CD4-positive, alpha-beta T cell (primary cell): ENCODE measurements around the gene YY1. TPM values are rescaled to one million over a fixed set of nuclear protein-coding genes. Genes with fewer than 3 reads are reported as not detected.
"Not testable (repeated sequence)": the region's sequence is repeated elsewhere in the genome, so short reads cannot be mapped to it uniquely, and the experiment has no call there.

Experiments used
- ATAC-seq: fragments of 200-7000 bp; cut with Tn5 transposase; one replicate; pipeline ENCODE4 v1.10.0; 2022; ENCODE audit warnings: mild to moderate bottlenecking; ENCODE audit not compliant: poor library complexity
- CTCF ChIA-PET: fragments of 350-600 bp; sonication (Branson Sonifier 250); formaldehyde crosslinking; loops from one replicate; lab custom pipeline; 2021; ENCODE audit warnings: antibody characterized with exemption, inconsistent platforms; lab: Charles Lee
- POLR2A ChIA-PET: fragments of 350-600 bp; sonication (Branson Sonifier 250); formaldehyde crosslinking; loops from one replicate; lab custom pipeline; 2021; ENCODE audit warnings: antibody characterized with exemption, inconsistent platforms; lab: Charles Lee
- DNase-seq, 14 experiments: peaks; one replicate each; pipeline ENCODE4 v3.0.0-alpha.2; 2013 to 2020; ENCODE audit warnings: mixed read lengths in 2 of 14
- H3K27ac ChIP-seq, 2 donors: one replicate each; pipeline versions ENCODE4 v1.5.1 to v1.7.0; 2013; ENCODE audit warnings: low read length in 2 of 2, low read depth in 1 of 2, mild to moderate bottlenecking in 1 of 2
- H3K27me3 ChIP-seq, 2 experiments: 1 replicate in 1 of 2; 2 replicates in 1 of 2; pipeline versions ENCODE4 v1.6.1 to v1.7.0; 2013; ENCODE audit warnings: low read length in 2 of 2, control low read depth in 1 of 2, mild to moderate bottlenecking in 1 of 2, moderate library complexity in 1 of 2; ENCODE audit not compliant: insufficient read depth in 2 of 2, control insufficient read depth in 1 of 2
- H3K36me3 ChIP-seq: one replicate; pipeline ENCODE4 v1.6.1; 2013; ENCODE audit warnings: low read length, control low read depth; ENCODE audit not compliant: insufficient read depth
- H3K4me1 ChIP-seq: one replicate; pipeline ENCODE4 v1.6.1; 2013; ENCODE audit warnings: low read length, control low read depth; ENCODE audit not compliant: insufficient read depth
- H3K4me3 ChIP-seq: one replicate; pipeline ENCODE4 v1.5.1; 2013; ENCODE audit warnings: mild to moderate bottlenecking, low read length, moderate library complexity
- H3K9me3 ChIP-seq, 2 experiments: 1 replicate in 1 of 2; 2 replicates in 1 of 2; pipeline versions ENCODE4 v1.6.1 to v1.7.0; 2013; ENCODE audit warnings: low read length in 2 of 2, mild to moderate bottlenecking in 2 of 2, control low read depth in 1 of 2, moderate library complexity in 1 of 2; ENCODE audit not compliant: control insufficient read depth in 1 of 2, insufficient read depth in 1 of 2
- H3K27ac Mint-ChIP-seq: one replicate; pipeline ENCODE4 v1.8.0; 2020; ENCODE audit warnings: mixed read lengths
- H3K27me3 Mint-ChIP-seq: one replicate; pipeline ENCODE4 v1.8.0; 2021; ENCODE audit warnings: mixed read lengths
- H3K36me3 Mint-ChIP-seq: one replicate; pipeline ENCODE4 v1.8.0; 2021; ENCODE audit warnings: low read depth, mixed read lengths
- H3K4me1 Mint-ChIP-seq: one replicate; pipeline ENCODE4 v1.8.0; 2021; ENCODE audit warnings: low read depth, mixed read lengths
- H3K4me3 Mint-ChIP-seq: one replicate; pipeline ENCODE4 v1.8.0; 2020; ENCODE audit warnings: mild to moderate bottlenecking, mixed read lengths
- H3K9me3 Mint-ChIP-seq: one replicate; pipeline ENCODE4 v1.8.0; 2020; ENCODE audit warnings: mixed read lengths
- intact Hi-C, 2 experiments: fragments of 100-400 bp; cut with DNase I in 1 of 2; cut with micrococcal nuclease in 1 of 2; formaldehyde crosslinking; loops; one replicate each; pipeline versions ENCODE4 v1.15.1 to v1.9.0; 2023 to 2025; cut with DNase I, micrococcal nuclease
- total RNA-seq, 174 experiments: library from RNA in 2 of 174; stranded (reverse) in 2 of 174; gene quantifications; one replicate each; pipeline ENCODE4 v1.2.3 and lab custom pipeline; 2021 to 2026
- TF ChIP-seq, protein P1 (sequence below): fragments of 200-600 bp; IDR thresholded peaks from one replicate; pipeline ENCODE4 v1.8.0; 2022; ENCODE audit warnings: antibody characterized with exemption, mild to moderate bottlenecking

YY1 gene
- total RNA-seq, 2 experiments from 2014 or later: 68.9 to 70.4 TPM

DNA sequence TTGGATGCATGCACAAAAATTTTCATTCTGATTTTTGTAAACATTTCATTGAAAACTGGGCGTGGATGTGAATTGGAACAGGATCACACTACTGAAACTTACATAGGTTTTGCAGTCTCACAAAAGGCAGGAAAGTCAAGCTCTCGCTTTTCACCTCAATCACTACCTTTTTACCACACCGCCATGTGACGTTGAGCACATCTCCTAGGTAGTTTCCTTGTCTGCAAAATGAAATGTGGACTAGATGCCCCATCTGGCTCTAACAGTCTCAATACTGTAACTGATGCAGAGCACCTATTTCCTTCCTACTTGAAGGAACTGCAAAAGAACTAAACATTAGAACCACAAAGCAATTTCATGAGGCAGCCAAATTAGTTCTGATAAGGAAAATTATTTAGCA is 4.4 kb upstream of the YY1 start:
- TF ChIP-seq, protein P1, sequence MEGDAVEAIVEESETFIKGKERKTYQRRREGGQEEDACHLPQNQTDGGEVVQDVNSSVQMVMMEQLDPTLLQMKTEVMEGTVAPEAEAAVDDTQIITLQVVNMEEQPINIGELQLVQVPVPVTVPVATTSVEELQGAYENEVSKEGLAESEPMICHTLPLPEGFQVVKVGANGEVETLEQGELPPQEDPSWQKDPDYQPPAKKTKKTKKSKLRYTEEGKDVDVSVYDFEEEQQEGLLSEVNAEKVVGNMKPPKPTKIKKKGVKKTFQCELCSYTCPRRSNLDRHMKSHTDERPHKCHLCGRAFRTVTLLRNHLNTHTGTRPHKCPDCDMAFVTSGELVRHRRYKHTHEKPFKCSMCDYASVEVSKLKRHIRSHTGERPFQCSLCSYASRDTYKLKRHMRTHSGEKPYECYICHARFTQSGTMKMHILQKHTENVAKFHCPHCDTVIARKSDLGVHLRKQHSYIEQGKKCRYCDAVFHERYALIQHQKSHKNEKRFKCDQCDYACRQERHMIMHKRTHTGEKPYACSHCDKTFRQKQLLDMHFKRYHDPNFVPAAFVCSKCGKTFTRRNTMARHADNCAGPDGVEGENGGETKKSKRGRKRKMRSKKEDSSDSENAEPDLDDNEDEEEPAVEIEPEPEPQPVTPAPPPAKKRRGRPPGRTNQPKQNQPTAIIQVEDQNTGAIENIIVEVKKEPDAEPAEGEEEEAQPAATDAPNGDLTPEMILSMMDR: no peak
- Mint-ChIP-seq H3K36me3 (peaks cover 30% of the 10 kb centered on the region), H3K9me3 (no peaks in the 10 kb centered on the region), H3K27ac (peak overlapping the region; percentile 88), H3K4me1 (peaks cover 58% of the 10 kb centered on the region), H3K4me3 (peak overlapping the region; percentile 76), H3K27me3 (no peaks in the 10 kb centered on the region)
- ChIA-PET CTCF (interaction anchor here (0.9 to 2.9 kb wide), 4 partner anchors 11 to 41 kb away, joined by 3 to 9 read pairs (median 6); no protein-coding TSS in a partner anchor), POLR2A (interaction anchor here (1.0 to 8.5 kb wide), 3 partner anchors 12 to 41 kb away, joined by 3 to 151 read pairs (median 32); no protein-coding TSS in a partner anchor)
- H3K4me1 ChIP-seq: peaks cover 33% of the 10 kb centered on the region
- peaks cover 11% of the 10 kb centered on the region for H3K36me3 ChIP-seq
- DNase-seq: peak in 4 of 14 experiments; percentile 18 to 69 (median 58)
- intact Hi-C loops: loop anchor here (1.0 to 10.0 kb wide), 2 partner anchors 11 to 440 kb away; partner anchors contain the start of gene EML1 (in 1 of the 2)
- no peaks in the 10 kb centered on the region for H3K9me3 ChIP-seq
- no peak overlapping the region for H3K4me3 ChIP-seq
- no peak overlapping the region for H3K27ac ChIP-seq
- ATAC-seq: no peak
- no peaks in the 10 kb centered on the region for H3K27me3 ChIP-seq

GRCh38 chr14:100236271-100236818 is 2.6 kb upstream of the YY1 start:
- H3K36me3 Mint-ChIP-seq: peaks cover 32% of the 10 kb centered on the region
- peaks cover 35% of the 10 kb centered on the region for H3K4me1 ChIP-seq
- H3K27ac ChIP-seq: peak overlapping the region in 1 of 2 donors; percentile 35
- H3K27me3 Mint-ChIP-seq, H3K36me3 ChIP-seq, DNase-seq, H3K4me3 ChIP-seq, ATAC-seq, H3K9me3 ChIP-seq, H3K9me3 Mint-ChIP-seq, H3K27me3 ChIP-seq: not testable (repeated sequence)
- ChIA-PET POLR2A (interaction anchor here (1.0 to 8.5 kb wide), 6 partner anchors 9 to 171 kb away, joined by 3 to 151 read pairs (median 8); partner anchors contain the start of gene EVL), CTCF (interaction anchor here (0.6 to 1.5 kb wide), 7 partner anchors 12 to 187 kb away, joined by 3 to 5 read pairs (median 4); no protein-coding TSS in a partner anchor)
- peak overlapping the region; percentile 95 for H3K4me3 Mint-ChIP-seq
- intact Hi-C loops: loop anchor here (2.0 to 10.0 kb wide), 6 partner anchors 14 to 754 kb away; partner anchors contain the start of genes CCNK (in 1 of the 2), EML1 (in 1 of the 2), EVL (in 1 of the 2) and SETD3 (in 1 of the 2)
- H3K27ac Mint-ChIP-seq: peak overlapping the region; percentile 95
- H3K4me1 Mint-ChIP-seq: peaks cover 54% of the 10 kb centered on the region

GRCh38 chr14:100236881-100237280 is 2.1 kb upstream of the YY1 start:
- no peaks in the 10 kb centered on the region for H3K9me3 Mint-ChIP-seq
- Histone ChIP-seq H3K27ac (peak overlapping the region; percentile 14 to 74), H3K27me3 (no peaks in the 10 kb centered on the region), H3K9me3 (no peaks in the 10 kb centered on the region), H3K4me1 (peaks cover 40% of the 10 kb centered on the region), H3K4me3 (peak overlapping the region; percentile 76), H3K36me3 (no peaks in the 10 kb centered on the region)
- H3K27ac Mint-ChIP-seq: peak overlapping the region; percentile 95
- ATAC-seq: no peak
- H3K4me1 Mint-ChIP-seq: peaks cover 60% of the 10 kb centered on the region
- DNase-seq: no peak
- peaks cover 35% of the 10 kb centered on the region for H3K36me3 Mint-ChIP-seq
- H3K27me3 Mint-ChIP-seq: no peaks in the 10 kb centered on the region
- CTCF ChIA-PET: interaction anchor here (0.6 to 1.4 kb wide), 5 partner anchors 13 to 188 kb away, joined by 3 to 5 read pairs (median 4); no protein-coding TSS in a partner anchor
- intact Hi-C loops: loop anchor here (2.0 to 10.0 kb wide), 6 partner anchors 14 to 755 kb away; partner anchors contain the start of genes CCNK (in 1 of the 2), EML1 (in 1 of the 2), EVL (in 1 of the 2) and SETD3 (in 1 of the 2)
- TF ChIP-seq, protein P1: no peak
- peak overlapping the region; percentile 95 for H3K4me3 Mint-ChIP-seq
- POLR2A ChIA-PET: interaction anchor here (1.0 to 8.5 kb wide), 8 partner anchors 10 to 756 kb away, joined by 3 to 151 read pairs (median 4); partner anchors contain the start of genes CCNK, EVL and SETD3
